Mesenchymal stem cell (in vitro differentiated cells and primary cell): Measurements from ENCODE around the gene GRID2.

Experiments
- DNase-seq: peaks from one replicate; pipeline ENCODE4 v3.0.0-alpha.2; 2013
- H2AFZ ChIP-seq: one replicate; pipeline ENCODE4 v1.6.1; 2013; ENCODE audit warnings: low read depth, mild to moderate bottlenecking, control low read depth, inconsistent platforms, low read length, moderate library complexity
- H2AK5ac ChIP-seq: 2 replicates; pipeline ENCODE4 v1.6.1; 2013; ENCODE audit warnings: low read length, moderate library complexity, mild to moderate bottlenecking, inconsistent platforms; ENCODE audit not compliant: severe bottlenecking
- H2BK120ac ChIP-seq: one replicate; pipeline ENCODE4 v1.6.1; 2013; ENCODE audit warnings: low read depth, mild to moderate bottlenecking, inconsistent platforms, low read length, moderate library complexity
- H2BK12ac ChIP-seq, 2 experiments: one replicate each; pipeline ENCODE4 v1.6.1; 2013; ENCODE audit warnings: inconsistent platforms in 2 of 2, low read length in 2 of 2, mild to moderate bottlenecking in 2 of 2, moderate library complexity in 2 of 2, control low read depth in 1 of 2
- H2BK15ac ChIP-seq: one replicate; pipeline ENCODE4 v1.6.1; 2013; ENCODE audit warnings: mild to moderate bottlenecking, low read depth, inconsistent platforms; ENCODE audit not compliant: poor library complexity, severe bottlenecking
- H2BK5ac ChIP-seq: 2 replicates; pipeline ENCODE4 v1.6.1; 2013; ENCODE audit warnings: low read depth, mild to moderate bottlenecking, low read length, control low read depth, inconsistent platforms; ENCODE audit not compliant: poor library complexity, severe bottlenecking
- H3K14ac ChIP-seq, 2 experiments: one replicate each; pipeline ENCODE4 v1.6.1; 2013; ENCODE audit warnings: inconsistent platforms in 2 of 2, low read length in 2 of 2, control low read depth in 1 of 2, mild to moderate bottlenecking in 1 of 2, moderate library complexity in 1 of 2
- H3K18ac ChIP-seq, 2 experiments: one replicate each; pipeline ENCODE4 v1.6.1; 2013; ENCODE audit warnings: inconsistent platforms in 2 of 2, low read length in 2 of 2, control low read depth in 1 of 2, low read depth in 1 of 2, mild to moderate bottlenecking in 1 of 2
- H3K23ac ChIP-seq, 2 experiments: one replicate each; pipeline ENCODE4 v1.6.1; 2013; ENCODE audit warnings: inconsistent platforms in 2 of 2, low read length in 2 of 2, mild to moderate bottlenecking in 2 of 2, moderate library complexity in 2 of 2, control low read depth in 1 of 2
- H3K27ac ChIP-seq: 2 replicates; pipeline ENCODE4 v1.5.1; 2013; ENCODE audit warnings: mild to moderate bottlenecking, moderate library complexity, low read length, control low read depth, inconsistent platforms; ENCODE audit not compliant: poor library complexity, severe bottlenecking
- H3K27me3 ChIP-seq, 2 experiments: 2 replicates each; pipeline versions ENCODE4 v1.6.1 to v1.7.0; 2013; ENCODE audit warnings: low read length in 2 of 2, mild to moderate bottlenecking in 2 of 2, moderate library complexity in 2 of 2, control low read depth in 1 of 2, inconsistent platforms in 1 of 2; ENCODE audit not compliant: control insufficient read depth in 1 of 2, insufficient read depth in 1 of 2
- H3K36me3 ChIP-seq, 2 experiments: 2 replicates each; pipeline versions ENCODE4 v1.6.1 to v1.7.0; 2013; ENCODE audit warnings: low read length in 2 of 2, control low read depth in 1 of 2, inconsistent platforms in 1 of 2, low read depth in 1 of 2, mild to moderate bottlenecking in 1 of 2; ENCODE audit not compliant: insufficient read depth in 2 of 2, control insufficient read depth in 1 of 2
- H3K4ac ChIP-seq, 2 experiments: one replicate each; pipeline ENCODE4 v1.6.1; 2013; ENCODE audit warnings: inconsistent platforms in 2 of 2, low read length in 2 of 2, mild to moderate bottlenecking in 2 of 2, moderate library complexity in 2 of 2, control low read depth in 1 of 2, low read depth in 1 of 2
- H3K4me1 ChIP-seq: 2 replicates; pipeline ENCODE4 v1.6.1; 2013; ENCODE audit warnings: low read depth, low read length, control low read depth; ENCODE audit not compliant: control insufficient read depth, insufficient read depth
- H3K4me2 ChIP-seq: 2 replicates; pipeline ENCODE4 v1.6.1; 2013; ENCODE audit warnings: low read length, mild to moderate bottlenecking, inconsistent platforms; ENCODE audit not compliant: poor library complexity, severe bottlenecking
- H3K4me3 ChIP-seq, 2 experiments: 2 replicates each; pipeline versions ENCODE4 v1.5.1 to v1.7.0; 2013; ENCODE audit warnings: low read length in 2 of 2, mild to moderate bottlenecking in 2 of 2, control low read depth in 1 of 2, low read depth in 1 of 2; ENCODE audit not compliant: insufficient read depth in 1 of 2
- H3K79me1 ChIP-seq: replicated peaks from 2 replicates; pipeline ENCODE4 v1.6.1; 2013; ENCODE audit warnings: mild to moderate bottlenecking, control low read depth, low read length, inconsistent platforms; ENCODE audit not compliant: poor library complexity, severe bottlenecking
- H3K9ac ChIP-seq: 2 replicates; pipeline ENCODE4 v1.7.0; 2013; ENCODE audit warnings: mild to moderate bottlenecking, low read length, moderate library complexity
- H3K9me3 ChIP-seq: 2 replicates; pipeline ENCODE4 v1.7.0; 2013; ENCODE audit warnings: mild to moderate bottlenecking, low read length; ENCODE audit not compliant: control insufficient read depth
- H4K8ac ChIP-seq: one replicate; pipeline ENCODE4 v1.6.1; 2013; ENCODE audit warnings: inconsistent platforms, mild to moderate bottlenecking, low read length, moderate library complexity
- H4K91ac ChIP-seq: one replicate; pipeline ENCODE4 v1.6.1; 2013; ENCODE audit warnings: mild to moderate bottlenecking, low read length, inconsistent platforms
- WGBS: methylation state at CpG from one replicate; pipeline ENCODE4 v1.1.7; 2013; ENCODE audit warnings: mixed read lengths; 5-methylcytosine and 5-hydroxymethylcytosine counted together

GRID2 gene

GRCh38 chr4:93261207-93261606, 957.4 kb downstream of the GRID2 start:
- no peak overlapping the region for H3K4me2 ChIP-seq
- H3K9ac ChIP-seq: no peak overlapping the region
- DNase-seq: no peak
- no peak overlapping the region for H3K18ac ChIP-seq
- H3K9me3 ChIP-seq: no peaks in the 10 kb centered on the region
- H3K36me3 ChIP-seq: no peaks in the 10 kb centered on the region
- no peak overlapping the region for H4K91ac ChIP-seq
- WGBS: 95% methylated on average over 2 of the region's 3 CpGs
- no peak overlapping the region for H2BK120ac ChIP-seq
- no peak overlapping the region for H2AK5ac ChIP-seq
- H3K27me3 ChIP-seq: no peaks in the 10 kb centered on the region
- no peak overlapping the region for H3K27ac ChIP-seq
- no peak overlapping the region for H3K4me3 ChIP-seq
- H4K8ac ChIP-seq: no peak overlapping the region
- H2BK5ac ChIP-seq: no peak overlapping the region
- no peak overlapping the region for H3K23ac ChIP-seq
- H3K4ac ChIP-seq: no peak overlapping the region
- H3K79me1 ChIP-seq: no peaks in the 10 kb centered on the region
- H2BK15ac ChIP-seq: no peak overlapping the region
- H3K14ac ChIP-seq: no peak overlapping the region
- H3K4me1 ChIP-seq: no peaks in the 10 kb centered on the region
- H2BK12ac ChIP-seq: no peak overlapping the region
- H2AFZ ChIP-seq: no peak overlapping the region

GRCh38 chr4:93263166-93263565, 959.4 kb downstream of the GRID2 start:
- no peaks in the 10 kb centered on the region for H3K79me1 ChIP-seq
- no peak overlapping the region for H2BK5ac ChIP-seq
- H2BK120ac ChIP-seq: no peak overlapping the region
- H3K4me1 ChIP-seq: no peaks in the 10 kb centered on the region
- no peak overlapping the region for H3K4me2 ChIP-seq
- WGBS: no CpG with 5 or more reads among the region's 1 CpG
- no peaks in the 10 kb centered on the region for H3K27me3 ChIP-seq
- no peak overlapping the region for H2AFZ ChIP-seq
- H4K91ac ChIP-seq: no peak overlapping the region
- no peak overlapping the region for H2BK12ac ChIP-seq
- no peak overlapping the region for H3K27ac ChIP-seq
- H3K18ac ChIP-seq: no peak overlapping the region
- H3K36me3 ChIP-seq: no peaks in the 10 kb centered on the region
- no peak overlapping the region for H4K8ac ChIP-seq
- no peak overlapping the region for H3K14ac ChIP-seq
- H3K4ac ChIP-seq: no peak overlapping the region
- no peak for DNase-seq
- no peak overlapping the region for H2AK5ac ChIP-seq
- no peak overlapping the region for H3K23ac ChIP-seq
- H2BK15ac ChIP-seq: no peak overlapping the region
- no peak overlapping the region for H3K9ac ChIP-seq
- no peak overlapping the region for H3K4me3 ChIP-seq
- no peaks in the 10 kb centered on the region for H3K9me3 ChIP-seq

- WGBS: 73% methylated on average over 3 of the region's 3 CpGs
- no peak overlapping the region for H3K4ac ChIP-seq
These were observed 964.0 kb downstream of the GRID2 start for GRCh38 chr4:93267747-93268146.

GRCh38 chr4:93285346-93285745, 981.6 kb downstream of the GRID2 start:
- no peaks in the 10 kb centered on the region for H3K79me1 ChIP-seq
- H3K9me3 ChIP-seq: no peaks in the 10 kb centered on the region
- H3K4me1 ChIP-seq: no peaks in the 10 kb centered on the region
- no peak overlapping the region for H4K91ac ChIP-seq
- no peak overlapping the region for H2AK5ac ChIP-seq
- H3K9ac ChIP-seq: no peak overlapping the region
- no peak overlapping the region for H2BK120ac ChIP-seq
- H3K4me2 ChIP-seq: no peak overlapping the region
- no peak overlapping the region for H4K8ac ChIP-seq
- H3K23ac ChIP-seq: no peak overlapping the region
- no peak overlapping the region for H3K18ac ChIP-seq
- no peaks in the 10 kb centered on the region for H3K36me3 ChIP-seq
- H2BK12ac ChIP-seq: no peak overlapping the region
- H3K27me3 ChIP-seq: no peaks in the 10 kb centered on the region
- H3K27ac ChIP-seq: no peak overlapping the region
- no peak overlapping the region for H3K14ac ChIP-seq
- H2BK5ac ChIP-seq: no peak overlapping the region
- H2AFZ ChIP-seq: no peak overlapping the region
- H3K4me3 ChIP-seq: no peak overlapping the region
- no peak overlapping the region for H2BK15ac ChIP-seq
- DNase-seq: no peak
- H3K4ac ChIP-seq: no peak overlapping the region

More at GRCh38 chr4:93267747-93268146, 964.0 kb downstream of the GRID2 start:
- Histone ChIP-seq H3K36me3 (no peaks in the 10 kb centered on the region), H3K18ac (no peak overlapping the region), H4K8ac (no peak overlapping the region), H3K4me2 (no peak overlapping the region), H2AFZ (no peak overlapping the region), H2BK15ac (no peak overlapping the region), H3K9ac (no peak overlapping the region), H3K27ac (no peak overlapping the region), H3K4me1 (no peaks in the 10 kb centered on the region), H3K9me3 (no peaks in the 10 kb centered on the region), H2BK5ac (no peak overlapping the region), H3K14ac (peak overlapping the region in 1 of 2 experiments; percentile 3), H3K4me3 (no peak overlapping the region), H3K79me1 (no peaks in the 10 kb centered on the region), H3K27me3 (no peaks in the 10 kb centered on the region), H2BK120ac (no peak overlapping the region), H4K91ac (no peak overlapping the region), H2BK12ac (no peak overlapping the region), H3K23ac (no peak overlapping the region), H2AK5ac (no peak overlapping the region)
- no peak for DNase-seq
